HEK293 (cell line): ENCODE measurements around the gene POLR3GL.

ENCODE experiments used
- GLIS2 ChIP-seq: fragments of 450-650 bp; formaldehyde crosslinking; IDR thresholded peaks from 2 replicates; pipeline ENCODE4 v1.5.1; 2016; ENCODE audit warnings: missing biosample characterization, missing genetic modification characterization
- IKZF3 ChIP-seq: fragments of 450-650 bp; IDR thresholded peaks from 2 replicates; pipeline ENCODE4 v1.5.0; 2018; ENCODE audit warnings: missing biosample characterization, mild to moderate bottlenecking, missing genetic modification characterization, moderate library complexity
- INSM2 ChIP-seq: fragments of 450-650 bp; formaldehyde crosslinking; IDR thresholded peaks from 2 replicates; pipeline ENCODE4 v1.5.1; 2016; ENCODE audit warnings: missing biosample characterization, missing genetic modification characterization
- KLF17 ChIP-seq: fragments of 450-650 bp; formaldehyde crosslinking; IDR thresholded peaks from 2 replicates; pipeline ENCODE4 v1.5.1; 2016; ENCODE audit warnings: missing biosample characterization, missing genetic modification characterization
- PRDM10 ChIP-seq: fragments of 450-650 bp; formaldehyde crosslinking; IDR thresholded peaks from 2 replicates; pipeline ENCODE4 v1.5.1; 2016; ENCODE audit warnings: missing biosample characterization, missing genetic modification characterization
- PRDM6 ChIP-seq: fragments of 450-650 bp; formaldehyde crosslinking; IDR thresholded peaks from 2 replicates; pipeline ENCODE4 v1.5.1; 2017; ENCODE audit warnings: missing biosample characterization, missing genetic modification characterization
- SP3 ChIP-seq: fragments of 450-650 bp; formaldehyde crosslinking; IDR thresholded peaks from 2 replicates; pipeline ENCODE4 v1.5.1; 2016; ENCODE audit warnings: missing biosample characterization, missing genetic modification characterization
- TCF7L2 ChIP-seq: IDR thresholded peaks from 2 replicates; pipeline ENCODE4 v1.6.1; 2011; ENCODE audit warnings: low read depth, mild to moderate bottlenecking, inconsistent platforms, low read length, moderate library complexity, borderline replicate concordance
- ZBTB11 ChIP-seq: fragments of 450-650 bp; formaldehyde crosslinking; conservative IDR thresholded peaks from 2 replicates; pipeline ENCODE4 v1.5.1; 2016; ENCODE audit warnings: low read depth, missing biosample characterization, missing genetic modification characterization
- ZBTB17 ChIP-seq: fragments of 450-650 bp; formaldehyde crosslinking; IDR thresholded peaks from 2 replicates; pipeline ENCODE4 v1.5.1; 2016; ENCODE audit warnings: missing biosample characterization, missing genetic modification characterization
- ZBTB49 ChIP-seq: fragments of 450-650 bp; formaldehyde crosslinking; IDR thresholded peaks from 2 replicates; pipeline ENCODE4 v1.5.1; 2016; ENCODE audit warnings: missing biosample characterization, missing genetic modification characterization, low read depth
- ZBTB8A ChIP-seq: fragments of 450-650 bp; formaldehyde crosslinking; IDR thresholded peaks from 2 replicates; pipeline ENCODE4 v1.5.1; 2016; ENCODE audit warnings: missing biosample characterization, missing genetic modification characterization
- ZNF223 ChIP-seq: fragments of 450-650 bp; formaldehyde crosslinking; IDR thresholded peaks from 2 replicates; pipeline ENCODE4 v1.5.1; 2016; ENCODE audit warnings: missing biosample characterization, missing genetic modification characterization
- ZNF366 ChIP-seq: fragments of 450-650 bp; formaldehyde crosslinking; conservative IDR thresholded peaks from 2 replicates; pipeline ENCODE4 v1.5.1; 2016; ENCODE audit warnings: missing biosample characterization, missing genetic modification characterization
- ZNF398 ChIP-seq: fragments of 450-650 bp; formaldehyde crosslinking; IDR thresholded peaks from 2 replicates; pipeline ENCODE4 v1.5.1; 2017; ENCODE audit warnings: missing biosample characterization, missing genetic modification characterization
- ZNF692 ChIP-seq: fragments of 450-650 bp; formaldehyde crosslinking; IDR thresholded peaks from 2 replicates; pipeline ENCODE4 v1.5.1; 2016; ENCODE audit warnings: missing biosample characterization, missing genetic modification characterization
- ZNF76 ChIP-seq: fragments of 450-650 bp; formaldehyde crosslinking; IDR thresholded peaks from 2 replicates; pipeline ENCODE4; 2016; ENCODE audit warnings: low read depth, missing biosample characterization, missing genetic modification characterization, borderline replicate concordance
- ZNF776 ChIP-seq: fragments of 450-650 bp; formaldehyde crosslinking; IDR thresholded peaks from 2 replicates; pipeline ENCODE4 v1.5.0; 2017; ENCODE audit warnings: missing biosample characterization, missing genetic modification characterization, borderline replicate concordance

POLR3GL gene

GRCh38 chr1:145957443-145958319 is 6.8 kb upstream of the POLR3GL start, which contains the start of gene LIX1L (continued):
- TF ChIP-seq TCF7L2 (no peak), ZBTB49 (no peak), ZNF398 (peak; percentile 49; the same call in 1 of the 2 replicates), GLIS2 (tag by site-specific recombination) (peak; percentile 89), ZNF776 (tag by site-specific recombination) (no peak), ZBTB17 (tag by site-specific recombination) (peak; percentile 50; the same call in 1 of the 2 replicates), ZBTB11 (peak; percentile 58), ZNF223 (no peak), SP3 (peak; percentile 82), ZNF366 (tag by site-specific recombination) (0 out of 2 replicates have a peak, but pooled peaks have one; percentile 6), IKZF3 (tag by site-specific recombination) (peak; percentile 72), ZNF692 (tag by site-specific recombination) (0 out of 2 replicates have a peak, but pooled peaks have one; percentile 52), KLF17 (tag by site-specific recombination) (no peak), PRDM10 (tag by site-specific recombination) (0 out of 2 replicates have a peak, but pooled peaks have one; percentile 5), ZNF76 (peak; percentile 80; the same call in 1 of the 2 replicates), PRDM6 (no peak), INSM2 (tag by site-specific recombination) (no peak), ZBTB8A (tag by site-specific recombination) (0 out of 2 replicates have a peak, but pooled peaks have one; percentile 54)
